GM18520 (cell line): ENCODE results near the gene SAP30.

ENCODE experiments used
- ATAC-seq: cut with Tn5 transposase; IDR thresholded peaks from one replicate; pipeline ENCODE4 v1.9.1; 2021; ENCODE audit not compliant: unreplicated experiment

The SAP30 gene, protein sequence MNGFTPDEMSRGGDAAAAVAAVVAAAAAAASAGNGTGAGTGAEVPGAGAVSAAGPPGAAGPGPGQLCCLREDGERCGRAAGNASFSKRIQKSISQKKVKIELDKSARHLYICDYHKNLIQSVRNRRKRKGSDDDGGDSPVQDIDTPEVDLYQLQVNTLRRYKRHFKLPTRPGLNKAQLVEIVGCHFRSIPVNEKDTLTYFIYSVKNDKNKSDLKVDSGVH

GRCh38 chr4:173370477-173371291 lies at the start of gene SAP30:
SAP30 (plus strand) TSS chr4:173370954; CDS start chr4:173371183, 229 bp downstream.
- peak; percentile 57 for ATAC-seq

DNA sequence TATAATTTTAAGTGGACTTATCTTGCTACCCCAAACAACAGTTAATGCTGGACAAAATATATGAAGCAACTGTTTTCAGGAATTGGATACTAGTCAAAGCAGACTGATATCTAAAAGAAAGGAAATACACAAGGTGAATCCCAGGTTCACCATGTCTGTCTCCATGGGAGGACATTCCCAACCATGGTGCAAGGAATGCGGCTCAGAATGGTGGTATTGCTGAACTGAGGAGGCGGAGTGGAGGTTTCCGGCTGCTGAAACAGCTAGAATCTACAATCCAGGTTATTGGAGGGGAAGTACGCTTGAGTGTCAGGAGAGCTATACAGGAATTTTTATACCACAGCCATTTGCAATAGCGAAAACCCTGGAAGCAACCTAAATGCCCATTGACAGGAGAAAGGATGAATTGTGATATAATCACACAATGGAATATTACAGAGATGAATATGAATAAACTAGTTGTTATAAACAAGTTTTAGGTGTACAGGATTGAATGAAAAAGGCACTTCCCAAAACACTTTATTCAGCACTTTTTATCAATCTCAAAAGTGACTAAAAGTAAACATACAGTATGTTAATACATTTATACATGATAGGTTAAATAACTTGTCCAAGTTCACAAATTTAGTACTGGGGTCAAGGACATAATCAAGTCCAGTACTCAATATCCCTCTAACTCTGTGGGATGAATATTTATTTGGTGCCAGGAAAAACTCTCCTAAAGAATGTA lies 45.6 kb upstream of the SAP30 start:
- no peak for ATAC-seq

- no peak for ATAC-seq
These were observed 42.4 kb upstream of the SAP30 start for GRCh38 chr4:173328236-173328901.

DNA sequence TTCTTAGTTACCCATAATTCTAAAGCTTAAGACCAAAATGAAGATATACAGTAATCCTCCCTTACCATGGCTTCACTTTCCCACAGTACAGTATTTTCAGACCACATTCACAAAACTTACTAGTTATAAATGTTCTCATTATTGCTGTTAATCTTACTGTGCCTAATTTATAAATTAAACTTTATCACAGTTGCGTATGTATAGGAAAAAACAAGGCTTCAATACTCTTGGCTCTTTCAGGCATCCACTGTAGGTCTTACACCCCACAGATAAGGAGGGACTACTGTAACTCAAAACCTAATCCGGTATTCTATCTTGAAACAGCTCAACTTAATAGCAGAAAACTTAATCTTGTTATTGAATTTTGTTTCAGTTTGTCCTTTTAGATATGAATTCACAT lies 40.2 kb upstream of the SAP30 start:
- ATAC-seq: no peak

DNA sequence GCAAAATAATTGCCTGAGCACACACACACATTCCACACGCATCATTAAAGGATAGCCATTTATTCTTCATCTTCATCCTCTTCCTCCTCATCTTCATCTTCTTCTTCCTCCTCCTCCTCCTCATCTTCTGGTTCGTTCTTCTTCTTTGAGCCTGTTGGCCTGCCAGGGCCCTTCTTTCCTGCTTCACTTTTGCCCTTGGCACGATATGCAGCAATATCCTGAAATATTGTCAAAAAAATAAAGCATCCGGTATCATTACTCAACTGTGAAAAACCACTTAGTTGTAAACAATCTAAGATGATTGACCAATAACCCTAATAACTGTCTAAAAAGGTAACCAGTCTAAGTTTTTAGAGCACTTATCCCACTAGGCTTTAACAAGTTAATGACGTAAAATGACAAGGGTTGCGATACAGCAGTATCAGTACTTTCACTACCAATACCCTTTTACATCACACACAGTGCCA lies 38.7 kb upstream of the SAP30 start:
- ATAC-seq: no peak

DNA sequence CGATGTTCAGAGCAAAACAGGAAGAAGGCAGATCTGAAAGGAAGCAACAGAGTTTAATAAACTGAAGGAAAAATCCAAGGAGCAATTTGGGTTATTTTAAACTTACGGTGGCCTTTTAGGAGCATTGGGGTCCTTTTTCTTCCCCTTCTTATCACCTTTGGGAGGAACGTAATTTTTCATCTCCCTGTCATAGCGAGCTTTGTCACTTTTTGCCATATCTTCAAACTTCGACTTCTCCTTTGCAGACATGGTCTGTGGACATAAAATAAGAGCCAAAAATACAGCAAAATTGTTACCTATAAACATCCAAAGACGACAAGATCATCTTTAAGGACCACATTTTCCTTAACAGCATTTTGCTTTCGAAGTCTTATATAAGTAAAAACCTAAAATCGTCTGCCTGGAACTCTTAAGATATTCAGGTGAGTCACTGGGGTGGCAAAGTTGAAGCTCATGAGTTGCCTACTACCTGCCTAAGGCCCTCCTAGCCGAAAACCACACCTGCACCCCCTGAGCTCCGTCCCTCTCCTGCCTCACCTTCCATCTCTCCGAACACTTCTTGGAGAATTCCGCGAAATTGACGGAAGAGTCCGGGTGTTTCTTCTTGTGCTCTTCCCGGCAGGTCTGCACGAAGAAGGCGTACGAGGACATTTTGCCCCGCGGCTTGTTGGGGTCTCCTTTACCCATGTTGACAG lies 37.6 kb upstream of the SAP30 start:
- no peak for ATAC-seq

DNA sequence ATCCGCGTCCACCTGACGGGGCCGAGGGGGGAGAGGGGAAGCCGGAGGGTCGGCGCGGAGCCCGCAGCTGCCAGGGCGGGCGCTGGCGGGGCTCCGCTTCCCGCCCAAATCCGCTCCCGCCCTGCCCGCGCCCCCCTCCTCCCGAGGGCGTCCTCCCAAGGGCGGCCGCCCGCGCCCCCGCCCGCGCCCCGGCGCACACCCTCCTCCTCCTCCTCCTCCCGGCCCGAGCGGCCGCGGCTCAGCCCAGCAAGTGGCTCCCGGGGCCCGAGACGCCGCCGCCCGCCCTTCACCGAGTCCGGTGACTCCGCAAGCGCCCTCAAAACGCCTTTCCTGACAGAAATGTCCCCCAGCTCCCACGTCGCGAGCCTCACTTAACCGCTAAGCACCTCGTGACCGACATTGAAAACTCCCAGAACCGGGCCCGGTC lies 37.1 kb upstream of the SAP30 start:
- ATAC-seq: no peak

DNA sequence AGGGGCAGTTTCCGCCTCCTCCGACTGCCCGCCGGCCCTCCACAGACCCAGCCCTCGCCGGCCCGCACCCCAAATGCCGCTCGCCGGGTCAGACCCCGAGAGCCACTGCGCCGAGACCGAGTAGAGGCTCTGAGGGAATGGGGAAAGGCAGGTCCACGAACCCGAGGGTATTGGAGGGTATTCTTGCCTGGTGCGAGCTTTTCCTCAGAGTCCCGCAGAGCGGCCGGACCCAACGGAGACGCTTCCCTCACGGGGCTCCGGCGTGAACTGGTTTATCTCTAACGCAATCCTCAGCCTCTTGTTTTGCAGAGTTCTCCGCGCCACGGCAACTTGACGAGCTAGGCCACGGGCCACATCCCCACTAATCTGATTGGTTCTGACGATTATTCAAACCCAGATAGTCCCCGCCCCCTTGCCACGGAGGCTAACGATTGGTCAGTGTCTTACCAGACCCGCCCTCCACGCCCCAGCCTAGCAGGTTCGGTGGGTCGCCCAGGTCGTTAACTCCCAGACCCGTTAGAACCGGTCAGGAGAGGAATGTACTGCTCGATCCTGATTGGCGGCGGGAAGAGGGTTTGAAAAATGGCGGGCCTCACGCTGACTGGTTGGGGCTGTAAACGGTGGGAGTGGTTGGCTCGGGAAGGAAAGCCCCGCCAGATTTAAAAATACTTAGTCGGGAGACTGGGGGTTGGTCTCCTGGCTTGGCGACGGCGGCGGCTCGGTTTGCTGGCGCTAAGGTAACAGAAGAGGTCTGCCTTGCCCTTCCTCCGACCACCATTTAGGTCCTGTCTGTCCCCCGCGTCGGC lies 36.5 kb upstream of the SAP30 start, which contains the start of gene HMGB2:
TSS of gene HMGB2 (minus strand) at position 274 of the 806 bp plus-strand sequence. CDS start 709 bp downstream, outside the sequence.
- peak; percentile 88 for ATAC-seq

DNA sequence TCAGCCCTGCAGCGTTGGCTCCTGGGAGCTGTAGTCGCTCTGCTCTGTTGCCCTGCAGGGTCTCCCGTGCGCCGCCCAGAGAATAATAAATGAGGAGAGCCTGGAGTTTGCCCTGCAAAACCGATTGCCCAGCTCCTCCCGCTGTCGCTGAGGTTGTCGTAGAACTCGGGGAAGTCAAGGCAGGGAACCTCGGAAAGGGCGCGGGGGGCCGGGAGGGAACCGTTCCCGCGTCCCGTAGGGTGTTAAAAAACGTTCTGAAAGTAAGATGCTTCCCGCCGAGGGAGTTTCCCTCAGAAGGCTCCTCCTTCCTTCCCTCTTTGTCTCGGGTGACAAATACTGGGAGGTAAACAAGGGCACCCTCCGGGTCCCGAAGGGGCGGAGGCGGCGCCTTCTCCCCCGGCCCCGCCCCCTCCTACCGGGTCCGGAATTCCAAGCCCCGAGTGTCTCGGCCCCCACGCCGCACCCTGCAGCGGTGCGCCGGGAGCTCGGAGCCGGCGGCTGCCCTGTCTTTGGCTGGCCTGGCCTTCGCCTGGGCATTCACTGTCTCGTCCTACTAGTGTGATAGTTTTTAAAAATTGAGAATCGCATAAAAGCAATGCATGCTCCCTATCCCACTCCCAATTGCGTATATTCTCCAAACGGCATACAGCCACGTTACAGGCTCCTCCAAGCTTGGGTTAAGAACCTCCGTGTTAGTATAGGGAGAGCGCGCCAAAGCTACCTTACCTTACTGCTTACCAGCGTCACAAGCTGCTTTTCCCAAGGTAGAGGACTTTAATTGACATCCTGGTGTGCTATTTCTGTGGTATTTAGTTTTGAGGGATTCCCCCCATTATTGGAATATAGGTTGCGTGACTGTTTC lies 35.6 kb upstream of the SAP30 start:
- ATAC-seq: peak; percentile 19

- no peak for ATAC-seq
These were observed 33.3 kb upstream of the SAP30 start for GRCh38 chr4:173337463-173337862.

GRCh38 chr4:173343832-173344397 lies 26.8 kb upstream of the SAP30 start:
- no peak for ATAC-seq

DNA sequence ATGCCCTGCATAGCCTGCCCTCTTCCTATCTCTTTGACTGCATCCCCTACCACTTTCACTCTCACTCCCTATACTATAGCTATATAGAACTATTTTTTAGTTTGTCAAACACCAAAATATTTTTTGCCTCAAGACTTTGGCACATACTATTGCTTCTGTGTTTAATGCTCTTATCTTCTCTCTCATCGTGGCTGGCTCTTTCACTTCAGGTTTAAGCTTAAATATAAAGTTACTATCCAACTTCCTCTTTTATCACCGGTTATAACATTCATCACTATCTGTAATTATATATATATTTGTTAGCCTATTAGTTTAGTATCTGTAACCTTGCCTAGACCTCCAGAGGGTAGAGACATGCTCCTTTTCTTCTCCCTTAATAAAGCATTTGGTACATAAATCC lies 25.1 kb upstream of the SAP30 start:
- no peak for ATAC-seq

DNA sequence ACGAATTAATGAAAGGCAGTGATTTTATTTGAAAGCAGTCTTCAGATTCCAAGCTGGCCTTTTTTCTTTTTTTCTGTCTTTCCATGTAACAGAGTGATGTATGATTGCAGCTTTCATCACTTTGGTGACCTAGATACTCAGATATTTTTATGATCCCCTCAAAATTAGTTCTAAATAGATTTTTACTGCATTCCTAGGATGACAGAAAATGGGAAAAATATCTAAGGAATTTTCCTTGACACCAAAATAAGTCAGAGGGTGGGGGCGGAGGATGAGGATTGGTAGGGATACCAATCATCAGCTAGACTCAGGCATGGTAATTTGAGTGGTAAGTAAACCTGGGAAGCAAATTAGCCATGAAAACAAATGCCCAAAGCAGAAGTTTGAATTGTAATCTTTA lies 24.7 kb upstream of the SAP30 start:
- ATAC-seq: no peak

DNA sequence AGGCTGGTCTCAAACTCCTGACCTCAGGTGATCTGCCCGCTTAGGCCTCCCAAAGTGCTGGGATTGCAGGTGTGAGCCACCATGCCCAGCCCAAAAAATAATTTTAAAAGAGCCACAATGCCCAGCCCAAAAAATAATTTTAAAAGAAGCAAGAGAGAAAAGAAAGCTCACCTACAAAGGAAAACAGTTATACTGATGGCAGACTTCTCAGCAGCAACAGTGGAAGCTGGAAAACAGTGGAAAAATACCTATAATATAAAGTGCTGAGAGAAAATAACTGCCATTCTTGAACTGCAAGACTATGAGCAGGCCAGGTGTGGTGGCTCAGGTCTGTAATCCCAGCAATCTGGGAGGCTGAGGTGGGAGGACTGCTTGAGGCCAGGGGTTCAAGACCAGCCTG lies 23.3 kb upstream of the SAP30 start:
- no peak for ATAC-seq

GRCh38 chr4:173357939-173358338 lies 12.8 kb upstream of the SAP30 start:
- ATAC-seq: no peak

GRCh38 chr4:173360587-173361221 lies 10.1 kb upstream of the SAP30 start:
- ATAC-seq: no peak

GRCh38 chr4:173362666-173363065 lies 8.1 kb upstream of the SAP30 start:
- ATAC-seq: no peak
